Dermis blood vessel endothelial cell (primary cell): Measurements from ENCODE around the gene LHFPL6. TPM values are rescaled to one million over a fixed set of nuclear protein-coding genes. Genes with fewer than 3 reads are reported as not detected.

Experiments
- DNase-seq: peaks from one replicate; pipeline ENCODE4 v3.0.0; 2010
- total RNA-seq: library from RNA; depleted of rRNA; stranded (reverse); fragments of >200 nt; gene quantifications from 2 replicates; pipeline ENCODE4 v1.2.3, GENCODE V29; 2014

Gene LHFPL6
- total RNA-seq, 1 donor from 2014 or later: 62.8 TPM

DNA sequence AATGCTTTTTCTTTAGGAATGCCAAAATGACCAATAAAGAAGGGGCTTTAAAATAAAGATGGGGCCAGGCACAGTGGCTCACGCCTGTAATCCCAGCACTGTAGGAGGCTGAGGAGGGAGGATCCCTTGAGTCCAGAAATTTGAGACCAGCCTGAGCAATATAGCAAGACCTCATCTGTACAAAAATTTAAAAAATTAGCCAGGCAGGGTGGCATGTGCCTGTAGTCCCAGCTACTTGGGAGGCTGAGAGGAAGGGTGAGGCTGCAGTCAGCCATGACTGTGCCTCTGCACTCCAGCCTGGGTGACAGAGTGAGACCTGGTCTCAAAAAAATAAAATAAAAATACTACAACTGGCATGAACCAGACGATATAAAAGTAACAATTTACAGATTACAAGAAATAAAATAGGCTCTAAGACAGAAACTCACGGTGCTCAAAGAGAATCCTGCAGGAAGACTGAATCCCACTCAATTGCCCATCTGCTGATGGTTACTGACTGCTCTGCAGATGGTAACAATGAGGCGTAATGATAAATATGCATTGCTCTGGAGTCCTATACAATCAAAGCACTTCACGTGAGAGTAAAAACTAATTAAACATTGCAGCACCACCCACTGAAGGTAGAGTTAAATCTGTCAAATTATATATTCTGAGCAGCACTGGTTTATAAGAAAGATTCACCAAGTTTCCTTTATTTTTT is 93.2 kb downstream of the LHFPL6 start:
- no peak for DNase-seq

DNA sequence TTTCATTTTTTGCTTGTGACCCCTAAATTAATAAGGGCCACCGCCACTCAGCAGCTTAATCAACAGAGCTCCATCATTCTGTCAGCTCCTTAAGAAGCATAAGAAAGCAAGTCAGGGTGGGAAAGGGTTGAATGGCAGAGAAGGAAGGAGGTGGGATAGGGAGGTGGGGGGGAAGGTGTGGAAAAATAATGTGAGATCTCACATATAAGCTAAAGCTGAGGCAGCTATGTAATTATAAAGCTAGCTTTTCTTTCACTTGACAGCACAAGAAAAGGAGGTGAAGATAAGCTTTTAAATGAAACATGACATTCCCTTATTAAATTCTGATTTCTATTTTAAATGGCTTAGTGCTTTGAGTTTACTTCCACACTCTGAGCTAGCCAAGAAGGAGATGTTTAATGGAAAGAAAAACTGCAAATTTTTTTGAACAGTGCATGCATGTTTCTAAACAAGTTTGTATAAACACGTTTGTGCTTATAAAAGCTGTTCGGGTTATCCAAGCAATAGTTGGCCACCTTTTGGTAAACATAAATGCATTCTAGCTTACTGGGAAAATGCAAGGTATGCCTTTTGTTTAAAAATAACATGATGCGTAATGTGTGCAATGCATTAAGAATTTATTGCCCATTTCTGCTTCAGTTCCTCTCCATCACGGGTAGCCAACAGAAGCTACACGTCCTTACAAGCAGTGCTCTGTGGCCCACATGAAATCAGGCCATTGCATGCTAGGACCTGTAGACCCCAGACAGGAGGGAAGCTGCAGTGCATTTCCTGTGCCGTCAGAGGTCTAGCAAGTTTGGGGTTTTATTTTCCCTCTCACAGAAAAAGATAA is 96.2 kb downstream of the LHFPL6 start:
- no peak for DNase-seq

DNA sequence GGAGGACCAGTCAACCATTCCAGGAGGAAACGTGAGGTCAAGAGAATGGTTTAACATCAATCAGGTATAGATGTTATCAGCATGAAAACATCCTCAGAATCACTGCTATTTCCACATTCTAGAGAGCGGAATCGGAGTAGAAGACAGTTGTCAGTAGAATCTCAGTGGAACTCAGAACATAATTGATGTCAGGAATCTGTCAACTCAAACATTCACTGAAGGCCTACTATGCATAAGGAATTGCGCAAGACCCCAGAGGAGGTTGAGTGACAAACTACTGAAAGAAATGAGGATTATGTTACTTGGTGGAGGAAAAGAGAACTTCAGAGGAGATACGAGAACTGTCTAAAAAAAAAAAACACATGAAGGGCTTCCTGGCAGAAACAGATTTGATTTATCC is 97.8 kb downstream of the LHFPL6 start:
- DNase-seq: no peak

DNA sequence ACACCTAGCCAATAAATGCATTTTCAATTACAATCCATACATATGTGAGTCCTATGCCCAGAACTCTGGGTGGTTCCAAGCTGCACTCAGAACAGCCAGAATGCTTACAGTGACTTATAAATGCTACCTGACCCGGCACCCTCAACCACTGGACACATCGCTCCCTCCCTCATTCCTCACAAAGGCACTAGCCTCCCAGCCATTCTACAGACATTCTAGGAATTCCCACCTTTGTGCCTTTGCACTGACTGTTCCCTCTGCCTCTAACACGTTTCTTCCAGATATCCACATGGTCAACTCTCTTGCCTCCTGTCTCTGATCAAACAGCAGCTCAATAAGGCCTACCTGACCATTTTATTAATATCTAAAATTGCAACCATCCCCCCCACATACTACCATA is 99.9 kb downstream of the LHFPL6 start:
- DNase-seq: no peak

DNA sequence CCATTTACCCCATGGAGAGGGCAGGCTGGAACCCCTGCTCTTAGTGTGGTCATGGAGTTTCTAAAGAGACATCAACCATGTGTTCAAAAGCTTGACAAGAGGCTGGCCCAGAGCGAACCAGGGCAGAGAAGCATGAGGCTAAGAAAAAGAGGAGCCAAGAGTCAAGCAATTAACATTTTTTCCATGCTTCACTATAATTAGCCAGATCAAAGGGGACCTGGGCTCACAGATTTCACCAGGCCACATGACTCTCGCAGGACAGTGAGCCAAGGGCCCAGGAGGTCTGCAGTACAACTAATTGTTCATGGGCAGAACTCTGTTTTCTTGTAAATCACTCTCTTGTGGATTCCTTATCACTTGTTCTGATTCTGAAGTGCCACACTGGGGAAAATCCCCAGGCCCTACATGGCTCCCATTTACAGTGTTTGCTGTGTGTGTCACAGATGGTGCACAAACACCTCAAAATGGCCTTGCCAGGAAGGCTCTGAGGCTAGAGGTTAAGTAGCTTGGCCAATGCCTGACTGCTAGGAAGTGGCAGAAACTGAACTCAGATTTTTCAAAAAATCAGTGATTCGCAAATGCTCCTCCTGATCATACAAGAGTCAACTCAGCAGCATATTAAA is 101.2 kb downstream of the LHFPL6 start:
- no peak for DNase-seq

DNA sequence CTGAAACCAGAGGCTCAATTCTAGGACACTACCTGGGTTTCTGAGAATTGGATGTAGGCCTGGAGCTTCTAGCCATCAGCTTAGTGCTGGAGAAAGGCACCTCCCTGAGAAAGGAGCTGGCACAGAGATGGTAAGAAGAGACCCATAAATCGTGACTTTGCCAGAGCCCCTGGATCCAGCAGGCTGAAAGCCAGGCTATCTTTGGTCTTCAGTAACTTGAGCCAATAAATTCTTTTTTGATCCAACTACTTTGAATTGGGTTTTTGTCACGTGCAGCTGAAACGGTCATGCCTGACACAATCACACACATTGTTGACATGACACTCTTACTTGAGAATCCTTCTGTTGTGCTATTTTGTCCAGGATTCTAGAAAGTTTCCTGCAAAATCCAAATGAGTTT is 103.4 kb downstream of the LHFPL6 start:
- DNase-seq: no peak

DNA sequence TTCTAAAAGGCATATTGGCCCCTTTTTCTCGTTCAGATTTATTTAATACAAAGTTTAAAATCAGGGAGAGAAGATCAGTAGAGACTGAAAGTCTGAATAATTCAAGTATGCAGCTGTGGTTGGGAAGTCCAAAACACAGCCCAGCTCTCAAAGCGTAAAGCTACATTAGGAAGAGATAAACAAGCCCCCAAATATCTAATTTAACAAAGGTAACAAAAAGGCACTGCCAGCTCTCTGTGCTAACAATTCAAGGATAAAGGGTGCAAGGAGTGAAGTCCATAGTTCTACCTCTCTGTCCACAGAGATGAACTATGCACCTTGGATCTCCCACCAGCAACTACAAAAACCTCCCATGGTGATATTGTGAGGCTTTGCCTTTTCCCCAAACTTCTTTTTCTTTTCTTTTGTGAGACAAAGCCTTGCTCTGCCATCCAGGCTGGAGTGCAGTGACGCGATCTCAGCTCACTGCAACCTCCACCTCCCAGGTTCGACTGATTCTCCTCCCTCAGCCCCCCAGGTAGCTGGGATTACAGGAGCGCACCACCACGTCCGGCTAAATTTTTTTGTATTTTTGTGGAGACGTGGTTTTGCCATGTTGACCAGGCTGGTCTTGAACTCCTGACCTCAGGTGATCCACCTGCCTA is 104.4 kb downstream of the LHFPL6 start:
- no peak for DNase-seq

DNA sequence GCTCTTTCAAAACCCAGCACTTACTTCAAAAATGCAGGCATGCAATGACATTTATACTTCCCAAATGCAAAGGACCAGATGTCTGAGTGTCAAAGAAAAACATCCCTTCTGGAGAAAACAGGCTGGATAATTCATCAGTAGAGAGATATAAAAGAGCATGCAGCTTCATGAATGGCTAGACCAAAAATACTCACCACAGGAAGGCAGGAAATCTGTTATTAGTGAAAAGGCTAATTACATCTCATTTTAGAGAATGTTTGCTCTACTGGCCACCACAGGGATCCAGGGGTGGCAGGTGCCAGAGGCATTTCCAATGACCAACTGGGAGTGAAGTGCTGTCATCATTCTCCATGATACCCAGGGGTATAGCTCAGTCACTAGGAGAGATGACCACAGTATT is 106.5 kb downstream of the LHFPL6 start:
- no peak for DNase-seq

DNA sequence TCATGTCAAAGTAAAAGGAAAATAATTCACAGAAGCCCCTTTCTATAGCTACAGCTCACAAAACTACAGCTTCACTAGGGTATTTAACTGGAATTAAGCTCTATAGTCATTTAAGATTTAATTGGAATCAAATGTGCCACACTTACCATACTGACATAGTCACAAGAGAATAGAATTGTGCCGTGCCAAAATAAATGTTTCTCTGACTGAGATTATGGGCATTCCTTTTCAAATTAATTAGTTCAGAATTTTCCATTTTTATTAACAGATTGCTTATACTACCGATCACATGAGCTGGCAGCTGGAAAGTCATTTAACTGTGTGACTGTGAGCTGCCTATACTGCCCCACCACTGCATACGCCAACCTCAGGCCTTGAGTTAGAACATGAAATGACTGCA is 108.4 kb downstream of the LHFPL6 start:
- DNase-seq: no peak

DNA sequence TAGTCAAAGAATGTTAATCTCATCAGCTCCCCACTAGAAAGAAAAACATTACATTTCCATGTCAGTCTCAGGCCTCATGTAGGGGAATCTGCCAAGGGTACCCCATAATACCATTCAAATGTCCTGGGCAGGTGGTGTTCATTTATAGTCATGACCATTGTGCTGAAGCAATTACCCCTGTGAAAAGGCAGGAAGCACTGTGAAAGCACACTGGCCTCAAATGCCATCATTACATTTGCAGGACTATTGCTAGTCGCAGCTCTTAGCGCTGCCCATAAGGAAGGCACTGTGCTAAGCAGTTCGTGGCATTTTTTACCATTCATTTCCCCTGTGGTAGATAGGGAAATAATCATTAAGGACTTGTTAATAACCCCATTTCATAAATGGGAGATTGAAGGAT is 109.0 kb downstream of the LHFPL6 start:
- DNase-seq: peak; percentile 15

DNA sequence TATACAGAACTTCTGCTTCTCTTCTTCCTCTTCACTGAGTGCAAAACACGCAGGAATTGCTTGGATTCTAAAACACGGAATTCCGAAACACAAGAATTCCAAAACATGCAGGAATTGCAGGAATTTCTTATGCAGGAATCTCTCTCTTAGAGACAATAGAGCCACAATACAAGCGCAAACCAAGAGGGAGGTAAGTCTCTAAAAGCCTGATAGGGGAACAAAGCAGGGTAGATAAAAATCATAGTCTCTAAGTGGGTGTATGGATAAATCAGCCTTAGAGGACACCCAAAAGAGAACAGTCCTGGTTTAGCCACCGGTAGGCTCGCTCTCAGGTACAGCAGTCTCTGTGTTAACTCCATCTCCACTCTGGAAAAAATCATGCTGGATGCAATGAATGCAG is 112.9 kb downstream of the LHFPL6 start:
- DNase-seq: no peak

DNA sequence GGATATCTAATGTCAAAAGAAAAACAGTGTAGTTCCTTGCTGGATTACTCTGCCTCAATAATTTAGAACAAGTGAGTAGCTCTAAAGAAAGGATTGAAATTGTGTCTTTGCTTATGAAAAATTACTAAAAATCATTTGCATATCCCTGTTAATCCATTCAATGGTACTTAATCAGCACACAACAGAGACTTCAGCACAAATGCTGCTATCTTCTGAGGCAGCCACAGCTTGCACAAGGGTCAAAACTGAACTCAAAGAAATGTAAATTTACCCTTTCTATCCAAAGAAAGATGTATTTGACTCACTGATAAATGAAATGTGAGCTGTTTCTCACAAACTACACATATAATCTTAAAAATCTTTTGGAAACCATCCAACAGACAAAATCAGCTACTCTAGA is 116.2 kb downstream of the LHFPL6 start:
- no peak for DNase-seq

DNA sequence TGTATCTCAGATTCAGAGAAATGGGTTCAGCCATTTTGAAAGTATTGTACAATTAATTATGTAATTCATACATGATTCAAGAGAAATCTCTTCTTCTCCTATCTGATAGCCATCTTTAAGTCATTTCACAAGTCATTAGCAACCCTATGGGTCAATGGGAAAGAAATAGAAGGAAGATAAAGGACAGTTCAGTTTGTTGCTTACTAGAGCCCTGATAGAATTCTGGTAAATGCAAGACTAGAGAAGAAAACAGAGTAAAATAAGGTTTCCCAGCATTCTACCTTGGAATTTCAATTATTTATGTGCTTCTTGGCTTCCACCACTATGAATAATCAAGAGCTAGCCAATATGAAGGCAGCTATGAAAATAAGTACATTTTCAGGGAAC is 117.7 kb downstream of the LHFPL6 start:
- DNase-seq: no peak

DNA sequence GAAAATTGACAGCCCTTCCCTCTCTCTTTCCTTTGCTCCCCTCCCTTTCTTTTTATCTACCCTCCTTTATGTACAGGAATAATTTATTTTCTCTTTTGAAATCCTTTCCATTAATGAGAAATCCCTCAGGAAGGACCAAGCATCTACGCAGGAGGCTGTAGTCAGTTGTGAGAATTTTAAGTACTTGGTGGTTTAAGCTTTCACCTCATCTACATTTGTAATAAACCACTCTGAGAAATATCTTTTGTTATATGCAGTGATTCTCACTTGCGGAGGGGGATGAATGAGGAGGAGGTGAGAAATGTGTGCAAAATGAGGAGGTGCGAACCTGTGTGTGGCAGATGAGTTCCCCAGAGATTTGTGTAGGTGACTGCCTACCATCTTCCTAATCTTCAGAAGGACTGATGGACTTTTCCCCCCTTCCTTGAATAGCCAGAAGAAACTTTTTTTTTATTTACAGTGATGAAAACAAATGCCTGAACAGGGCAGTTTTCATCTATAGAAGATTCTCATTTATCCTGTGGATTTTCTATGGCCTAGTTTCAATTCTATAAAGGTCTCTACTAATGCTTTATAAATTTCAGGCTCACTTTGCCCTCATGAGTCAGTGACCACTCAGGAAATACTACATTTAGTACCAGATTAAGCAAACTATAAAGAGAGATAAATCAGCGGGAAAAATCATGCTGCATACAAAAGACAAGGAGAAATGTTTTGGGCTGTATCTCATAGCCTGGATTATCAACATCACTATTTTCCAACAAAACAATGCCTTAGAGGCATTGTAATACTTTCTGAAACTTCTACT is 118.3 kb downstream of the LHFPL6 start:
- DNase-seq: peak; percentile 10

DNA sequence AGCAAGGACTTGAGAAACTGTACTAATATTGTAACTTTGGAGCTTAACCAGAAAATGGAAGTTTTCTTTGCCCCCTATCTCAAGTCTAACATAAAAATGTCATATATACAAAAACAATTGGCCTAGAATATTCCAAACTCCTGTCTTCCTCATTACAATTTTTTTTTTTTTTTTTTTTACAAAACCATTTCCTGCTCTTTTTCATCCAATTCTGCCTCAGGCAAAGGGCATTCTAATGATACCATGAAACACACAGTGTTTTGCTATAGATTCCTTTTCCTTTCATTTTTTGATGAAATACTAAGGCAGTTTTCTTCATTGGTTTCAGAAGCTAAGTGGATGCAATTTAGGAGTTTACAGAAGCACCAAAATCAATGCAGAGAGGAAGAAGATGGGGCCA is 119.7 kb downstream of the LHFPL6 start:
- DNase-seq: no peak

DNA sequence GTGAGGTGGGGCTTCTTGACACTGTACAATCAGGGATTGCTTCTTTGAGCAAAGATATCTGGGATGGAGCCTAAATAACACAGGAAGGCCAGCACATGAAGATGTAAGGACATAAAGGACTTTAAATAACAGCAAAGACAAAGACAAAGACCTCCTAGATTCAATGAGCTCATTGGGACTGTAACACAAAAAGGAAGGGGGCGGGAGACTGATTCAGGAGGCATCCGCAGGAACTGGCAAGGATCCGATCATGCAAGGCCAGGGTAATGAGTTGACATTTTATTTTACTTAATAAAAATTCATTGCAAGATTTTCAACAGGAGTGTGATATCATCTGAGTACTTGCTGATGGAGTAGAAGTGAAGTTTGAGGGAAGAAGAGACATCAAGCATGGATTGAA is 121.5 kb downstream of the LHFPL6 start:
- DNase-seq: peak; percentile 71

DNA sequence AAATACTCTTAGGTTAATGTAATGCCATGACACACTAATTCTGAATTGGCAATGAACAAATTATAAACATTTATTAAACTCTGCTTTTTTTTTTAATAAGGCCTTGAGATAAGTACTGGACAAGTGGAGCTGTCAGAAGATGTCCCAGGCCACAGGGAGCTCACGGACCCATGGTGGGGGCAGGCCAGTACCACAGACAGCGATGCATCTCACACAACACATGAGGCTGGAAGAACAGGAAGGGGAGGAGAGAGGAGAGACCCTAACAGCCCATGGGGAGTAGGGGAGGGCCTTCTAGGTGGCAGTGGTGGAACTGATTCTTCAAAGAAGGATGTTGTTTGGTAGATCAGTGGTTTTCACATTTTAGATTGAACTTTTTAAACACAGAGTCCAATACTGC is 128.4 kb downstream of the LHFPL6 start:
- DNase-seq: no peak

DNA sequence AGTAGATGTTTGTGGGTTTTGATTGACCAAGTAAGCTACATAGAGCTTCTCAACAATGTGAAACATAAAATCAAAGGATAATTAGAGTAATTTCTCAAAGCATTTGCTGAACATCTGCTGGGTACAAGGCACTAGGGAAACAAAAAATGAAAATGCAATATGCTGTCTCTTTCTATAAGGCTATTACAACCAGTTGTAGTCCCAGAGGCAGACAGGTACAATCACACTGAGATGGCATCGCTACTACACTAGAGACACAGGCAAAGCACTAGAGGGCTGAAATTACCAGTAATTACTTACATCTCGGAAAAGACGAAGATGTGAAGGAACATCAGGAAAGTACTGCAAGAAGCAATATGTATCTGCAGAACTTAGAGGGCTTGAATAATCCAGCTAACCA is 133.3 kb downstream of the LHFPL6 start:
- no peak for DNase-seq

DNA sequence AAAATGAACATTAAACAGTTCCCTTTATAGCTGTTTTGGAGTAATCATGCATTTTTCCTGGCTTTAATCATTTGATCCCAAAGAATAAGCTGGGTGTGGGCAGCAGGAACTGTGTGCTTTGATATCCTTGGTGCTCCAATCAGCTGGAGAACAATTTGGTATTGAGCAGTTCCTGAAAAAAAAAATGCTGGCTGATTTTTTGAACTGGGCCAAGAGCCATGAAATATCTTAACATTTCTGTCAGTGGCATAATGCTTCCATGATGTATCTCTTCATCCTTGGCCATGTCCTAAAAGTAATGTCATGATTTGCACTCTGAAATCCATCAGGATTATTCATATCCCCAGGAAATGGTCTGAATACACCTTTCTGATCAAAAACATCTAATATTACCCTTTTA is 134.7 kb downstream of the LHFPL6 start:
- DNase-seq: no peak

DNA sequence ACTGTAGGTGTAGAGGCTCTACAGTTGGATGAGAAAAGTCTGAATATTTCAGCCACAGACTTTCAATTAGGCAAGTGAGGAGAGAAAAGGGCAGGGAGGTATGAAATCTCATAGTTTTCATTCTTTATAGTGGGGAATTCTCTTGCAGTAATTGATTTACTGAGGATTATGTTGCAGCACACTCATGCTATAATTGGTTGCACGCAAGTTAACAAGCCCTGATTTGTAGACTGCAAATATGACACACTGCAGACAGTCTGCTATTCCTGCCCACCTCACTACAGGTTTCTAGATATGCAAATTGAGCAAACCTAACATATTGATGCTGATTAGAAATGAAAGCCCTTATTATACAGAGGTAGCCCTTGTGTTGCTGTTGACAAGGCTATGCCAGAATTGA is 139.4 kb downstream of the LHFPL6 start:
- no peak for DNase-seq

DNA sequence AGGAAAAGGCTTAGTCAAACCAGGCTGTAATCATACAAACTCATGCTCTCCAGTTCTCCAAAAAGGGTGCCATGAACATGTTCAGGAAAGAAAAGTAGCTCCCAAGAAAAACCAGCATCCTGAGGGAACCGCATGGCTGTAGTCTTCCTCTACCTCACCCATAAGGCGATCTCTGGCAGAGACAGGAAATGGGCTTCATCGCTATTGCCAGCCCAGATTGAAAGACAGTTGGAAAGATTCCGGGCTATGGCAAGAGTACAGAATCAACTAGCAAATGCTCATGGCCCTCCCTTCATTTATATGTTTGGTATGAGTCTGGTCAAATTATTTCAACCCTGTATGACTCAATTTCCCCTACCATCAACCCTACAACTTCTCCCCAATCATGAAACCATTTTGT is 140.1 kb downstream of the LHFPL6 start:
- no peak for DNase-seq

DNA sequence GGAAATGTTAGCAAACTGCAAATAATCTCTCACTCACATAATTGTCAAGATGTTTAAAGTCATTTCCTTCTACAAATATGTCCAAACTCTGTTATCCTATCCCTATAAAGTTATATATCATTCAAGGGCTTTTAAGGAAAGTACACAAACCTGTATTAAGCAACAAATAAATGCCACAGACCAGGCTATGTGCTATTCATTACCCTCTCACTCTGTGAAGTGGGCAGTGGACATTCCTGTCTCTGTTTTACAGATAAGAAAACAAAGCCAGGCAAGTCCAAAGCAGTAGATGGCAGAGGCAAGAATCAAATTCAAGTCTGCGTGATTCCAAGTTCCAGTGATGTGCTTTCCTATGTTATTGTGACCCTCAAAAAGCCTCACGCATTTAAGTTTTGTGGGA is 140.6 kb downstream of the LHFPL6 start:
- no peak for DNase-seq
